Mesenteric fat pad (tissue), 1 donor: Measurements from ENCODE around the gene UBN1. TPM values are rescaled to one million over a fixed set of nuclear protein-coding genes. Genes with fewer than 3 reads are reported as not detected.

ENCODE experiments used
- DNase-seq: peaks from one replicate; pipeline ENCODE4 v3.0.0-alpha.2; 2020; ENCODE audit warnings: low spot score
- total RNA-seq: library from RNA; stranded (reverse); fragmentation: NEBNext Ultra II Directional; extraction: Animal tissue kit (Norgen Biotek cat#: 25700); gene quantifications from one replicate; pipeline ENCODE4 v1.2.1, GENCODE V29; 2021
- donor health status: DM: yes; HTN: yes; CAD: no.

The UBN1 gene
- total RNA-seq, 1 donor from 2014 or later, result 54.3 TPM

- no peak for DNase-seq
These were observed 26.6 kb upstream of the UBN1 start for GRCh38 chr16:4820652-4821051.

- no peak for DNase-seq
These were observed 22.1 kb upstream of the UBN1 start for GRCh38 chr16:4825196-4825595.

- no peak for DNase-seq
These were observed 20.8 kb upstream of the UBN1 start for GRCh38 chr16:4826526-4826925.

- DNase-seq, result no peak
These were observed 20.3 kb upstream of the UBN1 start for GRCh38 chr16:4826980-4827379.

GRCh38 chr16:4828567-4829321 lies 18.5 kb upstream of the UBN1 start:
- DNase-seq, result no peak

- DNase-seq, result no peak
These were observed 16.9 kb upstream of the UBN1 start for GRCh38 chr16:4830408-4830807.

- no peak for DNase-seq
These were observed 15.7 kb upstream of the UBN1 start for GRCh38 chr16:4831616-4832015.

- no peak for DNase-seq
These were observed 14.5 kb upstream of the UBN1 start for GRCh38 chr16:4832698-4833343.

GRCh38 chr16:4833584-4833983 lies 13.7 kb upstream of the UBN1 start:
- DNase-seq, result no peak

GRCh38 chr16:4836727-4837126 lies 10.6 kb upstream of the UBN1 start:
- DNase-seq, result no peak

GRCh38 chr16:4837733-4838501 lies 9.4 kb upstream of the UBN1 start:
- DNase-seq, result no peak

- no peak for DNase-seq
These were observed 7.3 kb upstream of the UBN1 start for GRCh38 chr16:4839942-4840341.

- DNase-seq, result no peak
These were observed 6.3 kb upstream of the UBN1 start for GRCh38 chr16:4840984-4841383.

- DNase-seq, result no peak
These were observed 779 bp upstream of the UBN1 start for GRCh38 chr16:4846503-4846900.

- DNase-seq, result peak; percentile 89
These were observed 700 bp downstream of the UBN1 start for GRCh38 chr16:4847774-4848587.

- no peak for DNase-seq
These were observed 2.9 kb downstream of the UBN1 start for GRCh38 chr16:4850211-4850610.

GRCh38 chr16:4852221-4852872 lies 5.1 kb downstream of the UBN1 start:
- no peak for DNase-seq

GRCh38 chr16:4855371-4855770 lies 8.1 kb downstream of the UBN1 start:
- no peak for DNase-seq

GRCh38 chr16:4855804-4856203 lies 8.5 kb downstream of the UBN1 start:
- DNase-seq, result no peak

- DNase-seq, result no peak
These were observed 12.1 kb downstream of the UBN1 start for GRCh38 chr16:4859190-4859899.
